Stimulated activated CD4-positive, alpha-beta T cell treated with anti-CD3 and anti-CD28 coated beads, TNF-alpha, amount 100 ng/mL, for 1 hour (primary cell): ENCODE data around the gene SLC7A9.
"Not testable (repeated sequence)": the region's sequence is repeated elsewhere in the genome, so short reads cannot be mapped to it uniquely, and the experiment has no call there.

ENCODE experiments used
- DNase-seq, 3 donors: peaks; one replicate each; pipeline ENCODE4 v3.0.0-alpha.2; 2020; ENCODE audit warnings: low read depth in 3 of 3, low spot score in 1 of 3

SLC7A9 gene

GRCh38 chr19:32885255-32885654, 15.7 kb upstream of the SLC7A9 start:
- not testable (repeated sequence) for DNase-seq

- no peak for DNase-seq
Observed at GRCh38 chr19:32881766-32882165, 12.2 kb upstream of the SLC7A9 start.

GRCh38 chr19:32880622-32881021, 11.1 kb upstream of the SLC7A9 start:
- no peak for DNase-seq

- no peak for DNase-seq
Observed at GRCh38 chr19:32879741-32880140, 10.2 kb upstream of the SLC7A9 start.

- DNase-seq: no peak
Observed at GRCh38 chr19:32878988-32879387, 9.4 kb upstream of the SLC7A9 start.

- DNase-seq: no peak
Observed at GRCh38 chr19:32877977-32878745, 8.6 kb upstream of the SLC7A9 start.

- DNase-seq: no peak
Observed at GRCh38 chr19:32877323-32877912, 7.9 kb upstream of the SLC7A9 start.

GRCh38 chr19:32876919-32877285, 7.3 kb upstream of the SLC7A9 start:
- no peak for DNase-seq

GRCh38 chr19:32876236-32876918, 6.8 kb upstream of the SLC7A9 start:
- DNase-seq: no peak

GRCh38 chr19:32875428-32875827, 5.9 kb upstream of the SLC7A9 start:
- DNase-seq: no peak

- no peak for DNase-seq
Observed at GRCh38 chr19:32874605-32875004, 5.0 kb upstream of the SLC7A9 start.

- DNase-seq: no peak
Observed at GRCh38 chr19:32873247-32873959, 3.8 kb upstream of the SLC7A9 start.

GRCh38 chr19:32872391-32872790, 2.8 kb upstream of the SLC7A9 start:
- no peak for DNase-seq

- DNase-seq: no peak
Observed at GRCh38 chr19:32870981-32871451, 1.4 kb upstream of the SLC7A9 start.

- DNase-seq: no peak
Observed at GRCh38 chr19:32869966-32870573, 503 bp upstream of the SLC7A9 start.

GRCh38 chr19:32868206-32868950, 1.2 kb downstream of the SLC7A9 start:
- DNase-seq: no peak

- DNase-seq: not testable (repeated sequence)
Observed at GRCh38 chr19:32867436-32867835, 2.1 kb downstream of the SLC7A9 start.

GRCh38 chr19:32866564-32867265, 2.9 kb downstream of the SLC7A9 start:
- no peak for DNase-seq

GRCh38 chr19:32866061-32866460, 3.5 kb downstream of the SLC7A9 start:
- DNase-seq: no peak

- no peak for DNase-seq
Observed at GRCh38 chr19:32865326-32865725, 4.2 kb downstream of the SLC7A9 start.
